HepG2 (cell line): ENCODE data around the gene TSPAN31.

ENCODE experiments used
- CCAR2 ChIP-seq: fragments of 200-400 bp; formaldehyde crosslinking; optimal IDR thresholded peaks from 2 replicates; pipeline ENCODE3; 2018; ENCODE audit warnings: low read depth, mild to moderate bottlenecking, low read length, moderate library complexity
- PLRG1 ChIP-seq: fragments of 450-650 bp; conservative IDR thresholded peaks from 2 replicates; pipeline ENCODE4 v1.6.1; 2016
- SAFB2 ChIP-seq: sonication (generic); formaldehyde crosslinking; IDR thresholded peaks from 2 replicates; pipeline ENCODE4 v1.5.1; 2020; ENCODE audit warnings: missing genetic modification reagents, low read depth, mild to moderate bottlenecking, borderline replicate concordance
- THAP7 ChIP-seq: sonication (generic); formaldehyde crosslinking; IDR thresholded peaks from 2 replicates; pipeline ENCODE4 v1.8.1; 2023; ENCODE audit warnings: mild to moderate bottlenecking, missing genetic modification reagents
- ZNF576 ChIP-seq: sonication (generic); formaldehyde crosslinking; IDR thresholded peaks from 2 replicates; pipeline ENCODE4 v1.4.0; 2020; ENCODE audit warnings: mild to moderate bottlenecking, missing genetic modification reagents
- ZNF83 ChIP-seq: sonication (generic); formaldehyde crosslinking; IDR thresholded peaks from 2 replicates; pipeline ENCODE4 v1.4.0; 2020; ENCODE audit warnings: missing genetic modification reagents, mild to moderate bottlenecking, borderline replicate concordance
- TF ChIP-seq, protein P1 (sequence below): IDR thresholded peaks from 2 replicates; pipeline ENCODE4 v1.6.1; 2016; ENCODE audit warnings: low read depth, control low read depth
- TF ChIP-seq, protein P2 (sequence below): IDR thresholded peaks from 2 replicates; pipeline ENCODE4 v1.6.1; 2016; ENCODE audit warnings: low read depth, borderline replicate concordance

DNA sequence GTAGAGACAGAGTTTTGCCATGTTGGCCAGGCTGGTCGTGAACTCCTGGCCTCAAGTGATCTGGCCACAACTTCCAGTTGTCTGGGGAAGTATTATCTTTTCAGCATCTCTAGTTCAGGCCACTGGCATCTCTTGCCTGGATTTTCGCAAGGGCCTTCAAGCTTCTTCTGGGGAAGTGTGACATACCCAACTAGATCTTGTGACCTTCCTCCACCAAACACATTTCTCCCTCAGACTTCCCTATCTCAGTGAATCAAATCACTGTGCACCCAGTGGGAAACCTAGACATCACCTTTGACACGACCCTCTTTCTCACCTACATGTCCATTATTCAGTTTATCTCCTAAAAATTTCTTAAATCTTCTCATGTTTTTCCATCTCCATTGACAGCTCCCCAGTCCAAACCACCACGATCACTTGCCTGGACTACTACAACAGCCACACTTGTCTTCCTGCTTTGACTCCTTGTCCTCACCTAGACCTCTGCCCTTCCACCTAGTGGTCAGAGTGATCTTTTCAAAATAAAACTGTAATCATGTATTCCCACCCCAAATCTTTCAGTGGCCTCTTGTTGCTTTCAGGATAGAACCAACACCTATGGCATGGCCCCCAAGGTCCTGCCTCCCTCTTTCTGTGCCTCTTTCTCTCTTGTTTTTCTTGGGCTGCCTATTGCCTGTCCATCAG is 30.9 kb downstream of the TSPAN31 start:
- TF ChIP-seq PLRG1 (no peak), THAP7 (CRISPR knock-in tag) (no peak), SAFB2 (no peak), ZNF576 (no peak), CCAR2 (no peak), ZNF83 (CRISPR knock-in tag) (no peak)
- TF ChIP-seq, protein P1, sequence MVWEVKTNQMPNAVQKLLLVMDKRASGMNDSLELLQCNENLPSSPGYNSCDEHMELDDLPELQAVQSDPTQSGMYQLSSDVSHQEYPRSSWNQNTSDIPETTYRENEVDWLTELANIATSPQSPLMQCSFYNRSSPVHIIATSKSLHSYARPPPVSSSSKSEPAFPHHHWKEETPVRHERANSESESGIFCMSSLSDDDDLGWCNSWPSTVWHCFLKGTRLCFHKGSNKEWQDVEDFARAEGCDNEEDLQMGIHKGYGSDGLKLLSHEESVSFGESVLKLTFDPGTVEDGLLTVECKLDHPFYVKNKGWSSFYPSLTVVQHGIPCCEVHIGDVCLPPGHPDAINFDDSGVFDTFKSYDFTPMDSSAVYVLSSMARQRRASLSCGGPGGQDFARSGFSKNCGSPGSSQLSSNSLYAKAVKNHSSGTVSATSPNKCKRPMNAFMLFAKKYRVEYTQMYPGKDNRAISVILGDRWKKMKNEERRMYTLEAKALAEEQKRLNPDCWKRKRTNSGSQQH (CRISPR knock-in tag) = no peak
- TF ChIP-seq, protein P2, sequence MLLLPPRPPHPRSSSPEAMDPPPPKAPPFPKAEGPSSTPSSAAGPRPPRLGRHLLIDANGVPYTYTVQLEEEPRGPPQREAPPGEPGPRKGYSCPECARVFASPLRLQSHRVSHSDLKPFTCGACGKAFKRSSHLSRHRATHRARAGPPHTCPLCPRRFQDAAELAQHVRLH = no peak
